HepG2 (cell line): Measurements from ENCODE around the gene SNX3. TPM values are rescaled to one million over a fixed set of nuclear protein-coding genes. Genes with fewer than 3 reads are reported as not detected.

Source experiments
- ARID2 ChIP-seq: sonication (generic); formaldehyde crosslinking; IDR thresholded peaks from 2 replicates; pipeline ENCODE4 v1.8.1; 2022; ENCODE audit warnings: mild to moderate bottlenecking, missing genetic modification reagents, borderline replicate concordance
- ARID4A ChIP-seq: sonication (generic); formaldehyde crosslinking; IDR thresholded peaks from 2 replicates; pipeline ENCODE4 v1.5.0; 2020; ENCODE audit warnings: mild to moderate bottlenecking, missing genetic modification reagents, borderline replicate concordance
- ATF2 ChIP-seq: sonication (generic); formaldehyde crosslinking; IDR thresholded peaks from 2 replicates; pipeline ENCODE4 v1.4.0; 2020; ENCODE audit warnings: missing genetic modification reagents
- FIP1L1 ChIP-seq: fragments of 200-400 bp; formaldehyde crosslinking; IDR thresholded peaks from 2 replicates; pipeline ENCODE4 v1.6.1; 2018; ENCODE audit warnings: low read depth, mild to moderate bottlenecking, low read length, moderate library complexity, borderline replicate concordance; ENCODE audit not compliant: insufficient read depth
- HDAC1 ChIP-seq: sonication (generic); formaldehyde crosslinking; IDR thresholded peaks from 2 replicates; pipeline ENCODE4 v1.5.1; 2020; ENCODE audit warnings: mild to moderate bottlenecking, missing genetic modification reagents
- IRX3 ChIP-seq: sonication (generic); formaldehyde crosslinking; IDR thresholded peaks from 2 replicates; pipeline ENCODE4 v1.8.1; 2023; ENCODE audit warnings: mild to moderate bottlenecking, low read depth, missing genetic modification reagents, borderline replicate concordance
- REPIN1 ChIP-seq: sonication (generic); formaldehyde crosslinking; IDR thresholded peaks from 2 replicates; pipeline ENCODE4 v1.8.0; 2022; ENCODE audit warnings: missing genetic modification reagents, low read depth, mild to moderate bottlenecking, borderline replicate concordance
- SOX5 ChIP-seq: IDR thresholded peaks from 2 replicates; pipeline ENCODE4 v1.6.1; 2016; ENCODE audit warnings: borderline replicate concordance
- TBP ChIP-seq: sonication (generic); formaldehyde crosslinking; IDR thresholded peaks from 2 replicates; pipeline ENCODE4 v1.5.0; 2020; ENCODE audit warnings: missing genetic modification reagents
- TCF7L2 ChIP-seq: IDR thresholded peaks from 2 replicates; pipeline ENCODE4 v1.6.1; 2011; ENCODE audit warnings: mild to moderate bottlenecking, low read depth, low read length, moderate library complexity
- ZNF138 ChIP-seq: sonication (generic); formaldehyde crosslinking; IDR thresholded peaks from 2 replicates; pipeline ENCODE4 v1.5.0; 2020; ENCODE audit warnings: mild to moderate bottlenecking, low read depth, missing genetic modification reagents
- ZNF230 ChIP-seq: sonication (generic); formaldehyde crosslinking; IDR thresholded peaks from 2 replicates; pipeline ENCODE4 v1.4.0; 2020; ENCODE audit warnings: mild to moderate bottlenecking, missing genetic modification reagents
- ZNF484 ChIP-seq: sonication (generic); formaldehyde crosslinking; IDR thresholded peaks from 2 replicates; pipeline ENCODE4 v1.5.1; 2020; ENCODE audit warnings: mild to moderate bottlenecking, low read depth, missing genetic modification reagents, borderline replicate concordance
- ZNF747 ChIP-seq: sonication (generic); formaldehyde crosslinking; IDR thresholded peaks from 2 replicates; pipeline ENCODE4 v1.8.1; 2023; ENCODE audit warnings: missing genetic modification reagents, mild to moderate bottlenecking, borderline replicate concordance
- ZNF773 ChIP-seq: sonication (generic); formaldehyde crosslinking; IDR thresholded peaks from 2 replicates; pipeline ENCODE4 v1.4.0; 2020; ENCODE audit warnings: missing genetic modification reagents, borderline replicate concordance
- ZNF781 ChIP-seq: sonication (generic); formaldehyde crosslinking; IDR thresholded peaks from 2 replicates; pipeline ENCODE4 v1.5.1; 2020; ENCODE audit warnings: borderline replicate concordance, mild to moderate bottlenecking, missing genetic modification reagents; ENCODE audit errors: not compliant biosample characterization
- ZNF782 ChIP-seq: sonication (generic); formaldehyde crosslinking; IDR thresholded peaks from 2 replicates; pipeline ENCODE4 v1.4.0; 2020; ENCODE audit warnings: missing genetic modification reagents, mild to moderate bottlenecking, borderline replicate concordance
- ZNF816 ChIP-seq: sonication (generic); formaldehyde crosslinking; IDR thresholded peaks from 2 replicates; pipeline ENCODE4 v1.8.0; 2022; ENCODE audit warnings: missing genetic modification reagents, mild to moderate bottlenecking, borderline replicate concordance
- polyA plus RNA-seq, 8 experiments: library from polyadenylated mRNA; depleted of rRNA in 3 of 8; stranded (reverse) in 7 of 8; unstranded in 1 of 8; fragments of >200 nt; fragmentation: Illumina TruSeq in 4 of 8; extraction: Trizol in 4 of 8; gene quantifications; 2 replicates each; pipeline versions ENCODE4 v1.2.1 to v1.2.3, GENCODE V29; 2011 to 2016; ENCODE audit warnings: low read depth in 4 of 8, missing spikeins in 1 of 8, mixed read lengths in 1 of 8; ENCODE audit not compliant: insufficient read depth in 1 of 8
- total RNA-seq, 5 experiments: library from RNA; depleted of rRNA; stranded (reverse); fragments of >200 nt; fragmentation: Illumina TruSeq; extraction: Trizol; gene quantifications; 2 replicates each; pipeline ENCODE4 v1.2.3, GENCODE V29; 2016; ENCODE audit warnings: low read depth in 1 of 5
- TF ChIP-seq, protein P1 (sequence below): sonication (generic); formaldehyde crosslinking; IDR thresholded peaks from 2 replicates; pipeline ENCODE4 v1.4.0; 2020; ENCODE audit warnings: mild to moderate bottlenecking, missing genetic modification reagents
- TF ChIP-seq, protein P2 (sequence below): sonication (generic); IDR thresholded peaks from 2 replicates; pipeline ENCODE4 v1.6.1; 2016; ENCODE audit warnings: low read depth, borderline replicate concordance
- TF ChIP-seq, protein P3 (sequence below): sonication (generic); formaldehyde crosslinking; IDR thresholded peaks from 2 replicates; pipeline ENCODE4 v1.8.0; 2022; ENCODE audit warnings: mild to moderate bottlenecking, missing genetic modification reagents, moderate library complexity

SNX3 gene
- total and polyA plus RNA-seq, 2 of the 13 experiments (the other 11 are each of a cell fraction or from before 2014, with no cell fraction given): 84.9 to 226 TPM

DNA sequence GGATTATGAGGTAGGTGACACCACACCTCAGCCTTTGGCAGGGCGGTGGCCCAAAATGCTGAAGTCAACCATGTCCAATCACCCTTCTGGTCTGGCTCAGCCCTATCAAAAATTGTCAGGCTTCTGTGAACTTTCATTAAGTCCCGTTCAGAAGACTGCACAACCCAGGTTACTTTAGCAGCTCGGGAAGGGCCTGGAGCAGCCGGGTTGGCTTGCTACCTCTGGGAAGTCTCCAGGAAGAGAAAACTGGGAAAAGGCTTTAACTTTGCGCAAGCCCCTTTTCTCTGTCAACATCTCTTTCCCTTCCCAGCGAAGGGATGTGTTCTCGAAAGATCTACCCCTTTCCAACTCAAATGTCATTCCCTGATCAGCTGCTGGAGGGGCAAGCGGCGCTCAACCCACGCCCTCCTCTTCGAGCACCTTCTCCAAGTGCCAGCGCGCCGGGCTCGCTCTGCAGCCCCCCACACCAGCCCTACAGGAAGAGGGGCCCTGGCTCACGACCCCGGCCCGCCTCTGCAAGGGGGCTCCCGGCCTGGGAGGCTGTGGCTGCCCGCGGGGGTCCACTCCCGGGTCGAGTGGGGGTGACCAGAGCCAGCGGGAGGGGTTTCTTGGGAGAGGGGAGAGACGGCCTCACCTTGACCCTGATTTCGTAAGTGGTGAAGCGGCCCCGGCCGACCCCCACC lies 573 bp downstream of the SNX3 start (continued):
- no peak for TF ChIP-seq ARID2 (CRISPR knock-in tag)
- peak; percentile 61; the same call in 1 of the 2 replicates for TF ChIP-seq ZNF782 (CRISPR knock-in tag)
- TF ChIP-seq, protein P1, sequence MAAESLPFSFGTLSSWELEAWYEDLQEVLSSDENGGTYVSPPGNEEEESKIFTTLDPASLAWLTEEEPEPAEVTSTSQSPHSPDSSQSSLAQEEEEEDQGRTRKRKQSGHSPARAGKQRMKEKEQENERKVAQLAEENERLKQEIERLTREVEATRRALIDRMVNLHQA: no peak
- TF ChIP-seq FIP1L1: no peak; the same call in 1 of the 2 replicates
- TF ChIP-seq REPIN1 (CRISPR knock-in tag): 0 out of 2 replicates have a peak, but pooled peaks have one; percentile 15
- TF ChIP-seq IRX3: no peak
- TF ChIP-seq, protein P2, sequence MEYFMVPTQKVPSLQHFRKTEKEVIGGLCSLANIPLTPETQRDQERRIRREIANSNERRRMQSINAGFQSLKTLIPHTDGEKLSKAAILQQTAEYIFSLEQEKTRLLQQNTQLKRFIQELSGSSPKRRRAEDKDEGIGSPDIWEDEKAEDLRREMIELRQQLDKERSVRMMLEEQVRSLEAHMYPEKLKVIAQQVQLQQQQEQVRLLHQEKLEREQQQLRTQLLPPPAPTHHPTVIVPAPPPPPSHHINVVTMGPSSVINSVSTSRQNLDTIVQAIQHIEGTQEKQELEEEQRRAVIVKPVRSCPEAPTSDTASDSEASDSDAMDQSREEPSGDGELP: peak; percentile 86
- TF ChIP-seq ZNF781: peak; percentile 27
- TF ChIP-seq HDAC1 (CRISPR knock-in tag): peak; percentile 16
- TF ChIP-seq, protein P3, sequence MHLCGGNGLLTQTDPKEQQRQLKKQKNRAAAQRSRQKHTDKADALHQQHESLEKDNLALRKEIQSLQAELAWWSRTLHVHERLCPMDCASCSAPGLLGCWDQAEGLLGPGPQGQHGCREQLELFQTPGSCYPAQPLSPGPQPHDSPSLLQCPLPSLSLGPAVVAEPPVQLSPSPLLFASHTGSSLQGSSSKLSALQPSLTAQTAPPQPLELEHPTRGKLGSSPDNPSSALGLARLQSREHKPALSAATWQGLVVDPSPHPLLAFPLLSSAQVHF (CRISPR knock-in tag): no peak
- TF ChIP-seq ATF2: no peak
- 0 out of 2 replicates have a peak, but pooled peaks have one; percentile 2 for TF ChIP-seq ZNF816 (CRISPR knock-in tag)
- TF ChIP-seq ZNF484 (CRISPR knock-in tag): no peak
- TF ChIP-seq TCF7L2: no peak
- no peak for TF ChIP-seq ARID4A (CRISPR knock-in tag)
- peak; percentile 64; the same call in 1 of the 2 replicates for TF ChIP-seq ZNF747
- TF ChIP-seq TBP (CRISPR knock-in tag): no peak
- no peak; the same call in 1 of the 2 replicates for TF ChIP-seq ZNF138 (CRISPR knock-in tag)
- 0 out of 2 replicates have a peak, but pooled peaks have one; percentile 65 for TF ChIP-seq ZNF230
- TF ChIP-seq SOX5 (CRISPR knock-in tag): no peak
- no peak for TF ChIP-seq ZNF773 (CRISPR knock-in tag)
